HG03196 (cell line): ENCODE results near the gene CIT.

ENCODE experiments used
- ATAC-seq: cut with Tn5 transposase; IDR thresholded peaks from one replicate; pipeline ENCODE4 v1.9.1; 2021; ENCODE audit not compliant: unreplicated experiment

The CIT gene

GRCh38 chr12:119705182-119705581, 171.9 kb downstream of the CIT start:
- ATAC-seq = no peak

- no peak for ATAC-seq
These were observed 172.9 kb downstream of the CIT start for GRCh38 chr12:119704065-119704747.

- ATAC-seq = no peak
These were observed 177.0 kb downstream of the CIT start for GRCh38 chr12:119700078-119700477.

DNA sequence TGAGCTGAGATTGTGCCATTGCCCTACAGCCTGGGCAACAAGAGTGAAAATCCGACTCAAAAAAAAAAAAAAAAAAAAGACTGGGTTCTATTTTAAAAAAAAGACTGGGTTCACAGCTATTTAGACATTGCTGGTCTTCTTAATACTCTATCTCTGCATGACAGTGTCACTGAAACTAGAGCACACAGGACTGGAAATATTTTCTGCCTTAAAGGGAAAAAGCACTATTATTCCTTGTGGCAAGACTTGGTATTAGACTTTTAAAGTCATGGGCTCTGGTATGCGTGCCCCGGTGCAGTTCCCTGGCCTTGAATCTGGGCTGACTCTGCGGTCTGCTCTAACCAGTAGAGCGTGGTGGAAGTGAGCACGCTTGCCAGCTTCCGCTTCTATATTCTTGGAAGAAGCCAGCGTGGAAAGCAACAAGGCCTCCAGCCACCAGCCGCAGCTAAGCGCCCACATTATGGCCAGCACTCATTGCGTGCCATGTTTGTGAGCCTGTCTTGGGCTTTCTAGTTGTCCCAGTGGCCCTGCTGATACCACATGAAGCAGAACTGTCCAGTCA, 177.8 kb downstream of the CIT start:
- ATAC-seq = no peak

DNA sequence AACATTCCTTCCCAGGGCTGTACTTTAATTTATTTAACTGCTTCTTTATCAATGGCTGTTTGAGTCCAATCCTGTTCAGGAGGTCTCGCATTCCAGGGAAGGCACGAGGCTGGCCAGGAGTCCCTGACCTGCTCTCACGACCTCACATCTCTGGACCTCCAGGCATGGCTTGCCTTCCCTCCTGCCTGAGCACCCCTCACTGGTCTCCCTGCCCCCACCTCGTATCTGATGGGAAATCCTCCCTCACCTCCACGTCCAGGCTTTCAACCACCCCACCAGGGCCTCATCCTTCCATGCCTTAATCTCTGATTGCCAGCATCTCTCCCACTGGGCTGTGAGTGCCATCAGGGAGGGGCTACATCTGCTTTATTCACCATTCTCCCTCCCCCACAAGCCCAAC, 180.2 kb downstream of the CIT start:
- no peak for ATAC-seq

GRCh38 chr12:119695034-119695433, 182.1 kb downstream of the CIT start:
- ATAC-seq = no peak

DNA sequence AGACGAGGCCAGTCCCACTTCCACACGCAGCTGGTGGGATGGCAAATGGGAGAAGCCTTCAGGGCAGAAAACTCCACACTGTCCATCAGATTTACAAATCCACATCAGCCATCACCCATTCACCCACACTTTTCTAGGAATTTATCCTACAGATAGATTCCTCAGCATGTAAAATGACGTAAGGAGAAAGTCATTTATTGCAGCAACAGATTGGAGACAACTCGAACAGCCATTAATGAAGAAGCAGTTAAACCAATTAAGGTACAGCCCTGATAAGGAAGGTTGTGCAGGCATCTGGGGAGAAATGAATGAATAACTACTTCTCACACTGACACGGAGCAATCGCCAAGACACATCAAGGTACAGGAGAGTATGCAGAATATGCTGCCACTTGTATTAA, 183.0 kb downstream of the CIT start:
- no peak for ATAC-seq

DNA sequence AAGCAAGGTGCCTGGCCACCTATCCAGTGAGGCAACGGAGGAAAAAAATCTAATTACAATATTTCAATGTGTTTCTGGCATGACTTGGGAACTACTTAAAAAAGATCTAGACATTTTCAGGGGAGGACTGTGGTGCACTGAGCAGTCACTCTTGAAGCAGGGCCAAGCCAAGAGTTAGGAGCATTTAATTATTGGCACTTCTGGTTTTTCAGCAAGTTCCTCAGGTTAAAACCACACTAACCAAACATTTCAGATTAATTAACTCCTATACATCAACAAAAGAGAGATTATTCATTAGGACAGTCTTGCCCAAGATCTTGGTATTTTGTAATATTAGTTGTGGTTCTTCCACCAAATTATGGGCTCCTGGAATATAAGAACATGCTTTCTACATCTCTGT, 183.6 kb downstream of the CIT start:
- no peak for ATAC-seq

- ATAC-seq = no peak
These were observed 184.1 kb downstream of the CIT start for GRCh38 chr12:119692997-119693396.

GRCh38 chr12:119692410-119692809, 184.7 kb downstream of the CIT start:
- ATAC-seq = no peak

GRCh38 chr12:119691202-119691810, 185.8 kb downstream of the CIT start:
- no peak for ATAC-seq

- ATAC-seq = no peak
These were observed 187.1 kb downstream of the CIT start for GRCh38 chr12:119689935-119690500.

DNA sequence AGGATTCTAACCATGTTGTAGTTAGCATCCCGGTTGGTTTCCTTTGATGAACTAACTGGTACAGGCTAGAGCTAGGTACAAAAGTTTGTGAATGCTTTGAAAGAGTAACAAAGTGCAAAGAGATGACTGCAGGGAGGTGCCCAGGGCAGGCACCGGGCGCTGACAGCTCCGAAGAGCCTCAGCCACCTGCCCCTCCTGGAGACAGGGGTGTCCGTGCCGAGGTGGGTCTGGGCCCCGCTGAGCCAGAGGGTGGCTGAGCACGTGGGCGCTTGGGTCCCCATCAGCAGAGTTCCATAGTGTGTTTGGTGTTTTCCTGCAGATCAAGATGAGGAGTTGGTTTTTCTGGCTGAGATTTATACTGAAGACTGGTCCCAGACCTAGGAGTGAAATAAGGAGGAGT, 189.2 kb downstream of the CIT start:
- ATAC-seq = no peak

GRCh38 chr12:119687406-119687805, 189.7 kb downstream of the CIT start:
- ATAC-seq = no peak

DNA sequence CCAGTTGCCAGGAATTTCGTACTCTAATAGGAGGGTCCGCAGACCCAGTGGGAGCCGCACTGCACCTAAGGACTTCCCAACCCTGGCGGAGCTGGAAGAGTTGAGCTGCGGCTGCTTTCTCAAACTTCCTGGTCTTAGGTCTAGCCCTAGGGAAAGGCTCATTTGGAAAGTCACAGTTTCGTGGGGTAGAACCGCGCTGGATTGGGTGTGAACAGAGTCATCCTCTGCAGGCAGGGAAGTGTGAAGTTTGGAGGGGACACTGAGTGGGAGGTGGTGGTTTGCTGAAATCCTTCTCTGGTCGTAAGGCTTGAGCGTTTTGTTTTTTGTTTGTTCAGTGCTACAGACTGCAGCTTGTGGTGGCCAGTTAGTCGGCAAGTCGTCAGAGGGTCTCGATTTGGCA, 190.3 kb downstream of the CIT start:
- ATAC-seq = no peak

DNA sequence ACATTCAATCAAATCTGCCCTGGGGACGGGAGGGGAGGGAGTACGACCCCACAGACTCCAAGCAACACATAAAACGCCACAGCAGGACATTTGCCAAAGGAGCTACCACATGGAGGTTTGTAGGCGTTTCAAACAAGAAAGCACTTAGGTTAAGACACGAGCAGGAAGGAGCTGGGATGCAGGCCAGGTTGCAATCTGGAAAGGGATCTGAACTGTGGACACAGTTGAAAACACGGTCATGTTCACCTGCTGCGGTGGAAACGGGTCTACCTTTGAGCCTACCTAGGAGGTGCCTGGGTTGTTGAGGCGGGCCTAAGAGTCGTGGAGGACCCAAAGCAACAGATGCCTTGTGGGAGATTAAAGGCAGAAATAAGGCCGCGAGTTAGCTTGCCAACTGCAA, 190.8 kb downstream of the CIT start:
- no peak for ATAC-seq

DNA sequence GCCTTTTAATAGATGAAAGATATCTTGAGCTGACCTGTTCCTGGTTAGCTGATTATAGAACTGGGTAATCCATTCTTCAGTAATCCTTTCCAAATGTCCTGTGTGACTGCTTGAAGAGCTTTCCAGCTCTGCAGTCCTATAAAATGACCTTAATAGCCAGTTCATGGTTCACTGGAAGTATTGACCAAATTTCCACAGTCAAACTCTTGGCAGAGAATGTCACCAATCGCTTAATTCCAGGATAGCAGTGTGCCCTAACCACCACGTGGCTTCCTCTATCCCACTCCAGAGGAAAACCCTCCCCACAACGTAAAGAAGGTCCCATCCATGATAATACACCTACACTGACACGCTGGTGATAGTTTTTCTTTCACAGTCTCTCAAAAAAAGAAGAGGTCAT, 191.7 kb downstream of the CIT start:
- ATAC-seq = no peak

DNA sequence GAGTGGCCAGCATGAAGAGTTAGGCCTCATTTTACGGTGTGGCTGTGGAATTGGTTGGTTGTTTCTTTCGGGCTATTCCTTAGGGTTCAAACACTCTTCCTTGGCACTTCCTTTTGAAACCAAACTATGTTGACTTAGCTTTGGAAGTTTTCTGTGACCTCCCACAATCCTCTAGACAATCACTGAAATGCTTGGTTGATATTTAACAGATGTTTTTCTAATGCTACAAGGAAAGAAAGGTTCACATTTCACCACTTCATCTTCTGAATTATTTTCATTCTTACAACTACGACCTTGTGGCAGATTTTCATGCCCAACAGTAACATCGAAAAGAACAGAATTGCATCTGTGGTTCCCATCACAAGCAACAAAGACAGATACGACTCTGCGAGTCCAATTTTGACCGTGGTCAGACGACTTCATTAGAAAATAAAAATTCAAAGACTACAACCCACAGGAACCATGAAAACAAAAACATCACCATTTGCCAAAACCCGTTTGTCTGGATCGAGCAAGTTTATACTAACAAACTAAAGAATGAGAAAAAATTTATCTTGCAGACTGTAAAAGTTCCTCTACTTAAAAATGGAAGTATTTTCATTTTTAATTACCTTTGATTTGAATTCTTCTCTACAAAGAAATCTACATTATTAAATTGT, 192.3 kb downstream of the CIT start:
- ATAC-seq = no peak

GRCh38 chr12:119683816-119684215, 193.3 kb downstream of the CIT start:
- no peak for ATAC-seq

DNA sequence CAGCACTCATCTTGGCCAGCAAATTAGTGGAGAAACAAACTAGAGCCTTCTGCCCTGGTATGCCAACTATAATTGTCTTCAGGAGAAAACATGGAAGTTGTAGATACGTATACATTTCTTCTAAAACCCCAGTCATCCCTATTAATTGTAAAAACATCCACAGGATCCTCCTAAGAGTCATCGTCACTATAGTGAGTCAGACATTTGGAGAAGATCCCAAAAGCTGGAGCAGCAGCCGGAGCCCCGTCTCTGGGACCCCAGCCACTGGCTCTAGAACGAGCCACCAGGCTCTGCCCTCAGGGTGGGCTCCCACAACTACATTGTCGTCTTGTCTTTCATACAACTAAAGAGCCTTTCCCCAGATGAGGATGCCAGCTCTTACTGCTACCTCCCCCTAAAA, 193.7 kb downstream of the CIT start:
- ATAC-seq = no peak

DNA sequence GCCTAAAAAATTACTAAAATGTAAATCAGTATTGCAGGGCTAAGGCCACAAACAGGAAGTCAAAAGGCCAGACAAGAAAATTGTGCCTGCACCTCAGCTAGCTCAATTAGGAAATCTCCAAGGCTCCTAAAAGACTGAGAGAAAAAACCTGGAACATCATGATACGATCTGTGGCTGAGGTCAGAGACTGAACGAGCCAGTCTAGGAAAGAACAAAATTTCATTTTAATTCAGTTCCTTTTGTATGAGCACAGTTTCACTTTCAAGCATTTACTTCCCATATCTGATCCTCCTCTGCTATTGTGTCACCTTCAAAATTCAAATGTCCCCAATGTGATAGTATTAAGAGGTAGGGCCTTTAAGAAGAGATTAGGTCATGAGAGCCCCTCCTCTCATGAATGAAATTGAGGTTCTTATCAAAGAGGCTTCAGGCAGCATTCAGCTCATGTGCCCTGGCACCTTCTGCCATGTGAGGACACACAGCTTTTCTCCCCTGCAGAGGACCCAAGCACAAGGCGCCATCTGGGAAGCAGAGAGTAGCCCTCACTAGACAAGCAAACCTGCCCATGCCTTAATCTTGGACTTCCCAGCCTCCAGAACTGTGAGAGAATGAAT, 194.4 kb downstream of the CIT start:
- ATAC-seq = no peak
